IMR-90 (cell line): ENCODE results near the gene GABBR2.

ENCODE experiments used
- BHLHE40 ChIP-seq: fragments of 150-350 bp; IDR thresholded peaks from 2 replicates; pipeline ENCODE4 v1.6.1; 2016; ENCODE audit warnings: mild to moderate bottlenecking, low read depth, low read length
- CEBPB ChIP-seq: IDR thresholded peaks from 2 replicates; pipeline ENCODE4 v1.6.1; 2012; ENCODE audit warnings: low read depth, low read length, improper control_type of control experiment
- CTCF ChIP-seq: conservative IDR thresholded peaks from 2 replicates; pipeline ENCODE4 v1.5.1; 2012; ENCODE audit warnings: mild to moderate bottlenecking, low read depth, low read length, improper control_type of control experiment
- MAFK ChIP-seq: IDR thresholded peaks from 2 replicates; pipeline ENCODE4 v1.6.1; 2012; ENCODE audit warnings: low read depth, low read length, improper control_type of control experiment
- MAZ ChIP-seq: IDR thresholded peaks from 2 replicates; pipeline ENCODE4 v1.6.1; 2012; ENCODE audit warnings: low read depth, mild to moderate bottlenecking, low read length, improper control_type of control experiment, moderate library complexity, borderline replicate concordance
- MXI1 ChIP-seq: IDR thresholded peaks from 2 replicates; pipeline ENCODE4 v1.6.1; 2012; ENCODE audit warnings: low read depth, mild to moderate bottlenecking, low read length, moderate library complexity, borderline replicate concordance
- NFE2L2 ChIP-seq: fragments of 150-350 bp; IDR thresholded peaks from 2 replicates; pipeline ENCODE4 v1.6.1; 2016; ENCODE audit warnings: low read depth, mild to moderate bottlenecking, low read length
- POLR2A ChIP-seq: IDR thresholded peaks from 2 replicates; pipeline ENCODE4 v1.6.1; 2012; ENCODE audit warnings: mild to moderate bottlenecking, low read depth, low read length
- RAD21 ChIP-seq: IDR thresholded peaks from 2 replicates; pipeline ENCODE4 v1.6.1; 2012; ENCODE audit warnings: low read length, improper control_type of control experiment
- RCOR1 ChIP-seq: IDR thresholded peaks from 2 replicates; pipeline ENCODE4 v1.6.1; 2012; ENCODE audit warnings: mild to moderate bottlenecking, low read length, improper control_type of control experiment; ENCODE audit not compliant: insufficient replicate concordance
- RFX5 ChIP-seq: IDR thresholded peaks from 2 replicates; pipeline ENCODE4 v1.8.0; 2012; ENCODE audit warnings: low read depth, mild to moderate bottlenecking, low read length, moderate library complexity
- SMC3 ChIP-seq: fragments of 150-350 bp; IDR thresholded peaks from 2 replicates; pipeline ENCODE4 v1.6.1; 2016; ENCODE audit warnings: low read depth, mild to moderate bottlenecking, antibody characterized with exemption, low read length, moderate library complexity

- TF ChIP-seq BHLHE40, result no peak
- no peak for TF ChIP-seq MXI1
- no peak for TF ChIP-seq CTCF
- TF ChIP-seq POLR2A, result no peak
- no peak for TF ChIP-seq CEBPB
- TF ChIP-seq NFE2L2, result no peak
- TF ChIP-seq SMC3, result no peak
- TF ChIP-seq RFX5, result no peak
- TF ChIP-seq RCOR1, result no peak
- no peak for TF ChIP-seq MAZ
- TF ChIP-seq MAFK, result no peak
- TF ChIP-seq RAD21, result no peak
Measured at GRCh38 chr9:98516897-98517503, 191.7 kb downstream of the GABBR2 start.
